Uterus (tissue), 2 donors: Measurements from ENCODE around the gene CRIP2.

Source experiments
- CTCF ChIP-seq, 4 experiments: fragments of 200-600 bp in 2 of 4; fragments of 450-650 bp in 2 of 4; sonication (generic) in 2 of 4; IDR thresholded peaks; one replicate each; pipeline ENCODE4 v1.5.1; 2016 to 2019; ENCODE audit warnings: antibody characterized with exemption in 4 of 4, mild to moderate bottlenecking in 2 of 4, moderate library complexity in 1 of 4
- POLR2A ChIP-seq, 2 donors: fragments of 450-650 bp; IDR thresholded peaks; one replicate each; pipeline ENCODE4 v1.6.1; 2016; ENCODE audit warnings: antibody characterized with exemption in 2 of 2, mild to moderate bottlenecking in 1 of 2, moderate library complexity in 1 of 2

- TF ChIP-seq POLR2A (IDR thresholded peaks at IDR 0.05), result no peak
- no peak for TF ChIP-seq CTCF (IDR thresholded peaks at IDR 0.05)
These were observed 52.8 kb downstream of the CRIP2 start for GRCh38 chr14:105527381-105527825.
